Nephron (organoid): ENCODE measurements around the gene VAV2.
A peak's percentile ranks its signal among the peaks of the same experiment; 100 is the strongest.

Experiments used
- H3K27ac Mint-ChIP-seq, 3 experiments: 2 replicates each; pipeline ENCODE4 v1.8.0; 2020; ENCODE audit warnings: mixed read lengths in 3 of 3, mild to moderate bottlenecking in 2 of 3, moderate library complexity in 1 of 3
- H3K27me3 Mint-ChIP-seq: 2 replicates; pipeline ENCODE4 v1.8.0; 2021; ENCODE audit warnings: low read depth, mild to moderate bottlenecking, moderate library complexity, mixed read lengths
- H3K36me3 Mint-ChIP-seq: 2 replicates; pipeline ENCODE4 v1.8.0; 2020; ENCODE audit warnings: low read depth, mixed read lengths
- H3K4me1 Mint-ChIP-seq: 2 replicates; pipeline ENCODE4 v1.8.0; 2020; ENCODE audit warnings: mixed read lengths
- H3K4me3 Mint-ChIP-seq, 3 experiments: 2 replicates each; pipeline ENCODE4 v1.8.0; 2020; ENCODE audit warnings: mild to moderate bottlenecking in 3 of 3, mixed read lengths in 3 of 3, moderate library complexity in 2 of 3
- H3K9me3 Mint-ChIP-seq: 2 replicates; pipeline ENCODE4 v1.8.0; 2020; ENCODE audit warnings: mixed read lengths
- CTCF ChIP-seq, 3 experiments: fragments of 200-600 bp; sonication (generic); IDR thresholded peaks; one replicate each; pipeline ENCODE4 v1.5.0; 2021; ENCODE audit warnings: antibody characterized with exemption in 3 of 3; ENCODE audit not compliant: unreplicated experiment in 3 of 3

Gene VAV2

GRCh38 chr9:133971121-133971951 lies 20.8 kb downstream of the VAV2 start:
- no peak for TF ChIP-seq CTCF (IDR thresholded peaks at IDR 0.05; ENCODE audit: unreplicated experiment in 3 of 3)
- Mint-ChIP-seq H3K4me3 (no peak overlapping the region), H3K9me3 (peaks cover under 1% of the 10 kb centered on the region), H3K27me3 (no peaks in the 10 kb centered on the region), H3K27ac (peak overlapping the region in 2 of 3 experiments; percentile 62 to 66), H3K36me3 (peaks cover under 1% of the 10 kb centered on the region), H3K4me1 (peaks cover 32% of the 10 kb centered on the region)

GRCh38 chr9:133970581-133971058 lies 21.5 kb downstream of the VAV2 start:
- TF ChIP-seq CTCF (IDR thresholded peaks at IDR 0.05; ENCODE audit: unreplicated experiment in 3 of 3): no peak
- Mint-ChIP-seq H3K27ac (peak overlapping the region in 2 of 3 experiments; percentile 62 to 81), H3K36me3 (peaks cover 7% of the 10 kb centered on the region), H3K4me1 (peaks cover 32% of the 10 kb centered on the region), H3K27me3 (no peaks in the 10 kb centered on the region), H3K4me3 (no peak overlapping the region), H3K9me3 (peaks cover 8% of the 10 kb centered on the region)

GRCh38 chr9:133969681-133970580 lies 22.2 kb downstream of the VAV2 start:
- H3K4me1 Mint-ChIP-seq: peaks cover 32% of the 10 kb centered on the region
- H3K9me3 Mint-ChIP-seq: peaks cover 10% of the 10 kb centered on the region
- H3K27me3 Mint-ChIP-seq: no peaks in the 10 kb centered on the region
- no peak for TF ChIP-seq CTCF (IDR thresholded peaks at IDR 0.05; ENCODE audit: unreplicated experiment in 3 of 3)
- peak overlapping the region in 2 of 3 experiments; percentile 29 to 62 for H3K27ac Mint-ChIP-seq
- H3K36me3 Mint-ChIP-seq: peaks cover 8% of the 10 kb centered on the region
- no peak overlapping the region for H3K4me3 Mint-ChIP-seq

- Mint-ChIP-seq H3K27me3 (no peaks in the 10 kb centered on the region), H3K4me1 (peaks cover 26% of the 10 kb centered on the region), H3K9me3 (peaks cover 16% of the 10 kb centered on the region), H3K36me3 (peaks cover 14% of the 10 kb centered on the region), H3K27ac (peak overlapping the region in 1 of 3 experiments; percentile 29), H3K4me3 (no peak overlapping the region)
- TF ChIP-seq CTCF (IDR thresholded peaks at IDR 0.05; ENCODE audit: unreplicated experiment in 3 of 3): no peak
Measured at GRCh38 chr9:133968966-133969617, 23.0 kb downstream of the VAV2 start.

- H3K9me3 Mint-ChIP-seq: peaks cover 16% of the 10 kb centered on the region
- H3K27ac Mint-ChIP-seq: no peak overlapping the region
- H3K4me3 Mint-ChIP-seq: no peak overlapping the region
- peaks cover 17% of the 10 kb centered on the region for H3K36me3 Mint-ChIP-seq
- peaks cover 23% of the 10 kb centered on the region for H3K4me1 Mint-ChIP-seq
- no peak for TF ChIP-seq CTCF (IDR thresholded peaks at IDR 0.05; ENCODE audit: unreplicated experiment in 3 of 3)
- H3K27me3 Mint-ChIP-seq: no peaks in the 10 kb centered on the region
Measured at GRCh38 chr9:133968428-133968827, 23.7 kb downstream of the VAV2 start.
